Liver (tissue), 9 donors: Measurements from ENCODE around the gene HOXA7. TPM values are rescaled to one million over a fixed set of nuclear protein-coding genes. Genes with fewer than 3 reads are reported as not detected.

Source experiments
- DNase-seq: peaks from one replicate; pipeline ENCODE4 v3.0.0-alpha.2; 2017; ENCODE audit warnings: low spot score
- H3K27ac ChIP-seq, 2 donors: one replicate each; pipeline ENCODE4 v1.7.0; 2013; ENCODE audit warnings: inconsistent platforms in 2 of 2, low read length in 2 of 2, control low read depth in 1 of 2, low read depth in 1 of 2, mild to moderate bottlenecking in 1 of 2
- H3K27me3 ChIP-seq, 4 donors: one replicate each; pipeline versions ENCODE4 v1.6.1 to v1.7.0; 2013; ENCODE audit warnings: low read length in 3 of 4, inconsistent platforms in 1 of 4, mild to moderate bottlenecking in 1 of 4, moderate library complexity in 1 of 4; ENCODE audit not compliant: control insufficient read depth in 4 of 4, insufficient read depth in 4 of 4
- H3K36me3 ChIP-seq, 4 donors: one replicate each; pipeline versions ENCODE4 v1.6.1 to v1.7.0; 2013; ENCODE audit warnings: low read length in 3 of 4, mild to moderate bottlenecking in 3 of 4, low read depth in 1 of 4, moderate library complexity in 1 of 4; ENCODE audit not compliant: control insufficient read depth in 4 of 4, insufficient read depth in 3 of 4
- H3K4me1 ChIP-seq, 4 donors: one replicate each; pipeline versions ENCODE4 v1.6.1 to v1.7.0; 2013; ENCODE audit warnings: low read length in 3 of 4, mild to moderate bottlenecking in 3 of 4, moderate library complexity in 1 of 4; ENCODE audit not compliant: control insufficient read depth in 4 of 4, insufficient read depth in 4 of 4
- H3K4me3 ChIP-seq, 3 donors: one replicate each; pipeline versions ENCODE4 v1.6.1 to v1.7.0; 2013; ENCODE audit warnings: low read length in 3 of 3, control low read depth in 1 of 3, low read depth in 1 of 3, mild to moderate bottlenecking in 1 of 3
- H3K9ac ChIP-seq, 2 donors: one replicate each; pipeline ENCODE4 v1.7.0; 2013; ENCODE audit warnings: low read length in 2 of 2, mild to moderate bottlenecking in 2 of 2, moderate library complexity in 2 of 2, control low read depth in 1 of 2, low read depth in 1 of 2
- H3K9me3 ChIP-seq, 4 donors: one replicate each; pipeline versions ENCODE4 v1.6.1 to v1.7.0; 2013; ENCODE audit warnings: low read length in 3 of 4; ENCODE audit not compliant: control insufficient read depth in 4 of 4
- ATF3 ChIP-seq: IDR thresholded peaks from 2 replicates; pipeline ENCODE4 v1.6.1; 2016; ENCODE audit warnings: antibody characterized with exemption
- EGR1 ChIP-seq, 2 donors: IDR thresholded peaks; 2 replicates each; pipeline ENCODE4 v1.6.1; 2016 to 2018; ENCODE audit warnings: antibody characterized with exemption in 2 of 2, low read depth in 2 of 2
- FOXA1 ChIP-seq: IDR thresholded peaks from 2 replicates; pipeline ENCODE4 v1.6.1; 2016; ENCODE audit warnings: antibody characterized with exemption
- FOXA2 ChIP-seq: IDR thresholded peaks from 2 replicates; pipeline ENCODE4 v1.6.1; 2016; ENCODE audit warnings: antibody characterized with exemption
- GABPA ChIP-seq, 2 donors: IDR thresholded peaks in 1 of 2; conservative IDR thresholded peaks in 1 of 2; 2 replicates each; pipeline ENCODE4 v1.6.1; 2016; ENCODE audit warnings: antibody characterized with exemption in 2 of 2, mild to moderate bottlenecking in 1 of 2, moderate library complexity in 1 of 2
- HNF4A ChIP-seq, 2 donors: conservative IDR thresholded peaks; 2 replicates each; pipeline ENCODE4 v1.6.1; 2016; ENCODE audit warnings: antibody characterized with exemption in 2 of 2, mild to moderate bottlenecking in 2 of 2
- HNF4G ChIP-seq: IDR thresholded peaks from 2 replicates; pipeline ENCODE4 v1.6.1; 2016; ENCODE audit warnings: antibody characterized with exemption
- JUND ChIP-seq, 2 donors: IDR thresholded peaks; 2 replicates each; pipeline ENCODE4 v1.6.1; 2016; ENCODE audit warnings: antibody characterized with exemption in 2 of 2
- NR2F2 ChIP-seq: IDR thresholded peaks from 2 replicates; pipeline ENCODE4 v1.6.1; 2016; ENCODE audit warnings: antibody characterized with exemption
- RAD21 ChIP-seq, 2 donors: IDR thresholded peaks; 2 replicates each; pipeline ENCODE4 v1.6.1; 2016; ENCODE audit warnings: antibody characterized with exemption in 2 of 2, mild to moderate bottlenecking in 2 of 2
- REST ChIP-seq: IDR thresholded peaks from 2 replicates; pipeline ENCODE4 v1.6.1; 2016; ENCODE audit warnings: antibody characterized with exemption, mild to moderate bottlenecking
- RXRA ChIP-seq, 2 donors: IDR thresholded peaks; 2 replicates each; pipeline ENCODE4 v1.6.1; 2017 to 2018; ENCODE audit warnings: antibody characterized with exemption in 2 of 2, mild to moderate bottlenecking in 1 of 2
- TAF1 ChIP-seq: conservative IDR thresholded peaks from 2 replicates; pipeline ENCODE4 v1.6.1; 2016; ENCODE audit warnings: antibody characterized with exemption, mild to moderate bottlenecking
- YY1 ChIP-seq: IDR thresholded peaks from 2 replicates; pipeline ENCODE4 v1.6.1; 2016; ENCODE audit warnings: antibody characterized with exemption, mild to moderate bottlenecking
- WGBS: extraction: QIAGEN DNeasy Blood & Tissue Kit; methylation state at CpG from one replicate; pipeline ENCODE4 v1.1.7; 2013; 5-methylcytosine and 5-hydroxymethylcytosine counted together
- polyA plus RNA-seq, 2 donors: library from polyadenylated mRNA; stranded (reverse) in 1 of 2; unstranded in 1 of 2; fragments of 200-250 nt in 1 of 2; fragments of >200 nt in 1 of 2; fragmentation: Nextera tagmentation in 1 of 2; extraction: Ambion mirVana in 1 of 2; gene quantifications; one replicate each; pipeline versions ENCODE4 v1.2.1 to v1.2.3, GENCODE V29; 2013 to 2015
- total RNA-seq, 2 donors: library from RNA; depleted of rRNA; stranded (reverse); fragments of >200 nt; gene quantifications; one replicate each; pipeline ENCODE4 v1.2.3, GENCODE V29; 2014
- TF ChIP-seq, protein P1 (sequence below): fragments of 150-350 bp; IDR thresholded peaks from 2 replicates; pipeline ENCODE4 v1.5.1; 2017; ENCODE audit warnings: improper control_type of control experiment, low read depth, low read length; ENCODE audit not compliant: missing input control
- TF ChIP-seq, protein P2 (sequence below): IDR thresholded peaks from 2 replicates; pipeline ENCODE4 v1.6.1; 2016; ENCODE audit warnings: antibody characterized with exemption
- TF ChIP-seq, protein P3 (sequence below): IDR thresholded peaks from 2 replicates; pipeline ENCODE4 v1.6.1; 2016; ENCODE audit warnings: antibody characterized with exemption
- donor health status: healthy.
- donor health status: healthy.
- donor health status: healthy.
- donor health status: healthy.
- donor health status: healthy.

The HOXA7 gene
- total and polyA plus RNA-seq, 4 donors, result under 0.01 to 0.05 TPM; not detected in 2

- TF ChIP-seq, protein P1, sequence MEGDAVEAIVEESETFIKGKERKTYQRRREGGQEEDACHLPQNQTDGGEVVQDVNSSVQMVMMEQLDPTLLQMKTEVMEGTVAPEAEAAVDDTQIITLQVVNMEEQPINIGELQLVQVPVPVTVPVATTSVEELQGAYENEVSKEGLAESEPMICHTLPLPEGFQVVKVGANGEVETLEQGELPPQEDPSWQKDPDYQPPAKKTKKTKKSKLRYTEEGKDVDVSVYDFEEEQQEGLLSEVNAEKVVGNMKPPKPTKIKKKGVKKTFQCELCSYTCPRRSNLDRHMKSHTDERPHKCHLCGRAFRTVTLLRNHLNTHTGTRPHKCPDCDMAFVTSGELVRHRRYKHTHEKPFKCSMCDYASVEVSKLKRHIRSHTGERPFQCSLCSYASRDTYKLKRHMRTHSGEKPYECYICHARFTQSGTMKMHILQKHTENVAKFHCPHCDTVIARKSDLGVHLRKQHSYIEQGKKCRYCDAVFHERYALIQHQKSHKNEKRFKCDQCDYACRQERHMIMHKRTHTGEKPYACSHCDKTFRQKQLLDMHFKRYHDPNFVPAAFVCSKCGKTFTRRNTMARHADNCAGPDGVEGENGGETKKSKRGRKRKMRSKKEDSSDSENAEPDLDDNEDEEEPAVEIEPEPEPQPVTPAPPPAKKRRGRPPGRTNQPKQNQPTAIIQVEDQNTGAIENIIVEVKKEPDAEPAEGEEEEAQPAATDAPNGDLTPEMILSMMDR, result no peak
- no peak for TF ChIP-seq EGR1 (IDR thresholded peaks at IDR 0.05; ENCODE audit: low read depth in 2 of 2)
Observed at GRCh38 chr7:27181795-27182275, 25.4 kb upstream of the HOXA7 start (continued).

DNA sequence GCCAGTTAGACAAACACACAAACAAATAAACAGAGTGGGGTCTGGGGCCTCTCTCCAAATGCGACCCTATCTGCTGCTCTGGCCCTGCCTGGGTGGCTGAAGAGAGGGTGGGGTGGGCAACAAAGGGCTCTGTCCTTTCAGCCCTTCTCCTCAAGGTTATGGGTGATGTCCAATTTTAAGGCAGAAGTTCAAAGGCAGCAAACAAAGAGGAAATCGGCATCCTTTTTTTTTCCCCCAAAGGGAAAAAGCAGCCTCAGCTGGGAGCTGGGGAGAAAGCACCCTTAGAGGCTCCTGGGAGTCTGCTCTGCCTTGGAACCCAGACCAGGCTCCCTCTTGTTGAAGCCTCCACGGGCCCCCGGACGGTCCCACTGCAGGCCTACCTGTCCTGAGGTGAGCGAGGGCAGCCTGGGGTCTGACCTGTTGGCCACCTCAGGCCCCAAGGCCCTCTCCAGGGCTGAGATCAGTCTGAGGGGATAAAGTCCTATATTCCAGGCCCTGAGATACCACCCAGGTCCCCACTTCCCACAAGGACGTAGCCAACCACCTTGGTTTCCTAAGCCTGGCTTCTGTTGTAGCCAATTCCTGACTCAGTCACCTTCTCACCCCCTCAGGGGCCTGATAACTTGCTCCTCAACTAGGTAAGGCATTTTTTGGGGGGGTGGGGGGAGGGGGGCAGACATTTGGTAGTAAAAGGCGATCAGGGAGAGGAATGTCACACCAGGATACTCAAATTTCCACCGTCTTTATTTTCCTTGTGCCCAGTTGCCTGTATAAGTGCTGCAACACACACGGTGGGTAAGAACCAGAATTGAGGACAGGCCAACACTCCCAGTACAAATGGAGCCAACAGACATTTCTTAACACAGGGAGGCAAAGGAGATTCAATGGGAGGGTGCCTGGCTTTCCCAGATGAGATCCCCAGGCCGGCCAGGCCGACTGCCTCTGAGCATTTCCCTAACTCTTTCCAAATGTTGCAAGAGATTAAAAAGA, 24.3 kb upstream of the HOXA7 start:
- peaks cover 2 to 24% (median 14%) of the 10 kb centered on the region in 4 donors for H3K4me1 ChIP-seq
- no peak overlapping the region for H3K9ac ChIP-seq
- no peak overlapping the region for H3K4me3 ChIP-seq
- H3K27me3 ChIP-seq, result peaks cover 18 to 68% (median 25%) of the 10 kb centered on the region in 4 donors
- 37% methylated on average over 12 of the region's 12 CpGs for WGBS
- H3K36me3 ChIP-seq, result no peaks in the 10 kb centered on the region
- no peak for DNase-seq
- H3K9me3 ChIP-seq, result peaks cover 0 to 4% (median 0%) of the 10 kb centered on the region in 4 donors
- no peak overlapping the region for H3K27ac ChIP-seq
- TF ChIP-seq HNF4A (conservative IDR thresholded peaks at IDR 0.05), result no peak
- no peak for TF ChIP-seq HNF4G
- no peak for TF ChIP-seq EGR1 (IDR thresholded peaks at IDR 0.05; ENCODE audit: low read depth in 2 of 2)
- no peak for TF ChIP-seq RAD21 (IDR thresholded peaks at IDR 0.05)
- no peak for TF ChIP-seq TAF1
- TF ChIP-seq, protein P2, sequence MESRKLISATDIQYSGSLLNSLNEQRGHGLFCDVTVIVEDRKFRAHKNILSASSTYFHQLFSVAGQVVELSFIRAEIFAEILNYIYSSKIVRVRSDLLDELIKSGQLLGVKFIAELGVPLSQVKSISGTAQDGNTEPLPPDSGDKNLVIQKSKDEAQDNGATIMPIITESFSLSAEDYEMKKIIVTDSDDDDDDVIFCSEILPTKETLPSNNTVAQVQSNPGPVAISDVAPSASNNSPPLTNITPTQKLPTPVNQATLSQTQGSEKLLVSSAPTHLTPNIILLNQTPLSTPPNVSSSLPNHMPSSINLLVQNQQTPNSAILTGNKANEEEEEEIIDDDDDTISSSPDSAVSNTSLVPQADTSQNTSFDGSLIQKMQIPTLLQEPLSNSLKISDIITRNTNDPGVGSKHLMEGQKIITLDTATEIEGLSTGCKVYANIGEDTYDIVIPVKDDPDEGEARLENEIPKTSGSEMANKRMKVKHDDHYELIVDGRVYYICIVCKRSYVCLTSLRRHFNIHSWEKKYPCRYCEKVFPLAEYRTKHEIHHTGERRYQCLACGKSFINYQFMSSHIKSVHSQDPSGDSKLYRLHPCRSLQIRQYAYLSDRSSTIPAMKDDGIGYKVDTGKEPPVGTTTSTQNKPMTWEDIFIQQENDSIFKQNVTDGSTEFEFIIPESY, result no peak
- TF ChIP-seq ATF3, result no peak
- TF ChIP-seq JUND (IDR thresholded peaks at IDR 0.05), result no peak
- TF ChIP-seq, protein P3, sequence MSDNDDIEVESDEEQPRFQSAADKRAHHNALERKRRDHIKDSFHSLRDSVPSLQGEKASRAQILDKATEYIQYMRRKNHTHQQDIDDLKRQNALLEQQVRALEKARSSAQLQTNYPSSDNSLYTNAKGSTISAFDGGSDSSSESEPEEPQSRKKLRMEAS, result no peak
- no peak for TF ChIP-seq GABPA (IDR thresholded peaks at IDR 0.05 in 1 of 2, conservative IDR thresholded peaks at IDR 0.05 in 1 of 2)
- no peak for TF ChIP-seq FOXA2
- no peak for TF ChIP-seq FOXA1
- TF ChIP-seq NR2F2, result no peak
- TF ChIP-seq RXRA (IDR thresholded peaks at IDR 0.05), result no peak
- TF ChIP-seq REST, result no peak
- TF ChIP-seq, protein P1, result no peak
- TF ChIP-seq YY1, result no peak
